ENCODE data around the gene LGI4. TPM values are rescaled to one million over a fixed set of nuclear protein-coding genes. Genes with fewer than 3 reads are reported as not detected.

LGI4 gene
- total RNA-seq, 1 donor from 2014 or later = 1.9 TPM

DNA sequence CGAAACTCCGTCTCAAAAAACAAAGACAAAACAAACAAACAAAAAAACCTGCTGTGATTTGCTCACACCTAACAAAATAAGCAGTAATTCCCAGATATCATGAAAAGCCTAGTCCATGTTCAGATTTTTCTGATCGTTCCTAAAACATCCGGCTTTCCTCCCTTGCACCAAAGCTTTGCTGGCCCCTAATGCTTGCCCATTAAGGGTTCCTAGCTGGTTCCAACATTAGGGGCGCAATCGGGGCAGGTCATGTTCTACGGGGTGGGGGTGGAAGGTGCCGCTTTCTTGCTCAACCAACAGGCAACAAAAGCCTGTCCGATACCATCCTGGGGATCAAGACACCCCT is 44.7 kb downstream of the LGI4 start:
- ATAC-seq = peak; percentile 39
- DNase-seq (ENCODE audit: low spot score) = no peak

DNA sequence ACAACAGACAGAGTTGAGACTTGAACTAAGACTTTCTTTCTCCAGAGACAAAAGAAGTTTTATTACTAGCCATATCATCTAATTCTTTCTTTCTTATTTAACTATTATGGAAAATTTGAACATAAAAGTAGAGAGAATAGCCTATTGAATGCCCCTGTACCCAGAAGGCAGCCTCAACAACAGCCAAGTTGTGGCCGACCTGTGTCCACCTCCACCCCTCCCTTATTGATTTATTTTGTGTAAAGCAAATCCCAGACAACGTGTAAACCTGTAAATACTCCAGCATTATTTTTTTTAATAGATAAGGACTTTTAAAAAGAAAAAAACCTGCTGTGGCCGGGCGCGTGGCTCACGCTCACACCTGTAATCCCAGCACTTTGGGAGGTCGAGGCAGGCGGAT is 45.3 kb downstream of the LGI4 start:
- ATAC-seq = peak; percentile 49

DNA sequence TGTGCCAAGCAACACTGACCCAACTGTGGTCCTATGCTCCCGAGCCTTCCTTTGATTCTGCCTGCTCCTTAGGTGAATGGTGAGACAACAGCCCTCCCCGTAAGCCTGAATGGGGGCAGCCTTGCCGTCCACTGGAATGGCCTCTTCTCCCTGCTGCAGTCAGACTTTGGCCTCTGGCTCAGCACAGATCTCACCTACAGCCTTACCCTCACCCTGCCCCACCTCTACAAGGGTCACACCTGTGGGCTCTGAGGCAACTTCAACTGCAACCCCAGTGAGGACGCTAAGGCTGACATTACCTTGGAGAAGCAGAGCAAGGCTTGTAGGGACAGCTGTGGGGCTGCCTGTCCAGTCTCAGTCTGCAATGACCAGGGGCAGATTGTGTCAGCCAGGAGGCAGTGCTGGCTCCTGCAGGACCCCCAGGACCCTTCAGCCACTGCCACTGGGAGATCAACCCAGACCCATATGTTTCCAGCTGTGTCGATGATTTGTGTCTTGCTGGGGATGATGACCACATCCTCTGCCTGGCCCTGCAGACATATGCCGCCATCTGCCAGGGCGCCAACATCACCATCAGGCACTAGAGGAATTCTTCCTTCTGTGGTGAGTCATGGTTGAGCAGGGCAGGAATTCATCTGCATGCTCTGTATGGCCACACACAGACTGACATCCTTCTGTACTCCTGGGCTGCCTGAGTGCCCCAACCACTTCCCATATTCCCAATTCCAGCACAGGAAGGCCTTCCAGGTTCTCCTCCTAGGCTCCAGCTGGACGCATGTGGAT is 46.5 kb downstream of the LGI4 start:
- ATAC-seq = no peak
- DNase-seq (ENCODE audit: low spot score) = no peak

More for the DNA sequence above, 45.3 kb downstream of the LGI4 start:
- DNase-seq (ENCODE audit: low spot score) = no peak

DNA sequence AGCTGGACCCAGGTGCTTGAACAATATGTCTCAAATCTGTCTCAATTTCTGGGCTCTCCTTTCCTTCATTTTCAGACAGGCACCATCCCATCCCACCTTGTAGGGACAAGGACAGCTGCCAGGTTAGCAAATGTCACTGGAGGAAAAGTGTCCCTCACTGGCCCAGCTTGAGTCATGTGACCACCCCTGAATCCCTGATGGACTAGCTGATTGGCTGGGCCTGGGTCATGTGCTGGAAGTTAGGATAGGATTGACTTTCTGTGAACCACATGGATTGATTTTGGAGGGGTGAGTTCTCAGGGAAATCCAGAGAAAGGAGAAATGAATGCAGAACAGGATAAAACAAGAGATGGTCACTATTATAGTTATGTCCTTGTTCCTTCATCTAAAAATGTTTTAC is 47.5 kb downstream of the LGI4 start:
- ATAC-seq = no peak
- no peak for DNase-seq (ENCODE audit: low spot score)

DNA sequence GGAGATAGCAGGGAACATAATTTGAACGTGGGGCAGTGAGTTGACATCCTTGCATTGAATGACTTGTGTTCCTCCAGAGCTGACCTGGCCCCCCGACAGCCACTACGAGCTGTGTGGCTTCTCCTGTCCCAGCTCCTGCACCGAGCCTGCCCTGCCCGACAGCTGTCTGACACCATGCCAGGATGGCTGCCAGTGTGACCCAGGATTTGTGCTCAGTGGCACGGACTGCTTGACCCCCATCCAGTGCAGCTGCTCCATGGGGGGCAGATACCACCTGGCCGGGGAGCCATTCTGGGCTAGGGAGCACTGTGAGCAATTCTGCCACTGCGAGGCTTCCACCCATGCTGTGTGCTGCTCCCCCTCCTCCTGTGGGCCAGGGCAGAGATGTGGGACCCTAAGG is 48.4 kb downstream of the LGI4 start:
- DNase-seq (ENCODE audit: low spot score) = no peak
- ATAC-seq = no peak

DNA sequence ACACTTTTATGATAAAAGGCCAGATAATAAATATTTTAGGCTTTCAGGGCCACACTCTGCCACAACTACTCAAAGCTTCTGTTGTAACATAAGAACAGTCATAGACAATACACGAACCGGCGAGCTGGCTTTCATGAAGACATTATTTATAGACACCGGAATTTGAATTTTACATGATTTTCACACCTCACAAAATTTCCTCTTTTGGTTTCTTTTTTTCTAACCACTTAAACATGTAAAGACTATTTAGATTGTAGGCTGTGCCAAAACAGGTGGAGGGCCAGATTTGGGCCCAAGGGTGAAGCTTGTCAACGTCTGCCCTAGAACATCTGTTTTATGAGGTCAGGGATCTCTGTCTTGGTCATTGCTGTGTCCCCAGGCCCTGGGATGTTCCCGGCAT is 48.9 kb downstream of the LGI4 start:
- DNase-seq (ENCODE audit: low spot score) (no peak), ATAC-seq (no peak)

DNA sequence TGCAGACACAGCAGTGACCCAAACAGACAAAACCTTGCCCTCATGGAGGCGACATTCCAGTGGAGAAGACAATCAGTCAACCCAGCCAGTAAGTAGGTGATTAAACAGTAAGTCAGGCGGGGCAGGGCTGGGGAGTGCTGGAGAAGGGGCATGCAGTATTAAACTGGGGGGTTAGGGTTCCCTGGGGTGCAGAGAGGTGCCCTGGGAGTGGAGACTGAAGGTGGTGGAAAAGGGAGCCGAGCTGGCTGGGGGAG is 50.4 kb downstream of the LGI4 start:
- ATAC-seq = no peak
- no peak for DNase-seq (ENCODE audit: low spot score)

DNA sequence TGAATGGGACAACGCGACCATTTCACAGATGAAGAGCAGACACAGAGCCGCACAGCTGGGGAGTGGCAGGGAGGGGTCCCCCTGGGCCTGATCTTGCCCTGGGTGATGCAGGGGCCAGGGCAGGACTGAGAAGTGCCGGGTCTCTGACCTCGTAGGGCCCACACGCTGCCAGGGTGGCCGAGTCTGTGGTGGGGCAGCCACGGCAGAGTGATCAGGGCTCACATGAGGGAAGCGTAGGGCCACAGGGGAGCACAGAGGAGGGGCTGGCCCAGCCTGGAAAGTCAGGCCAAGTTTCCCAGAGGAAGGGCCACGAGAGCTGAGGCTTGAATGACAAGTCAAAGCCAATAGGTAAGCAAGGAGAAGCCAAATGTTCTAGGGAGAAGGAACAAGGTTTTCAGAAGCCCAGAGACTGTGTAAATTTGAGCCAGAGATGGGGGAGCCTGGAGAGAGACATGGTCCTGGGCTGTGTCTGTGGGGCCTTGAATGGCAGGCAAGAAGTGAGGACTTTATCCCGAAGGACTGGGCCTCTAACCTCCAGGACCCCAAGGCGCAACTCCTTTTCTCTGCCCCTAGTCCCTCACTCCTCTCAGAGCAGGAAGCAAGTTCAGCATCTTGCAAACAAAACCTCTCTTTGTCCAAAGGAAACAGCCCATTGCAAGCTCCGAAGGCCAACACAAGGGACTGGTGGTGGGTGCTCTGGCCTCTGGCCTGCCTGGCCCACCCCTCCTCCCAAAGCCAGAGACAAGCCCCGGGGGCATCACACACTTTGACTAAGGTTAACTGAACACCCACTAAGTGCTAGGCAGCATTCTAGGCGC is 51.0 kb downstream of the LGI4 start:
- DNase-seq (ENCODE audit: low spot score) (no peak), ATAC-seq (no peak)

DNA sequence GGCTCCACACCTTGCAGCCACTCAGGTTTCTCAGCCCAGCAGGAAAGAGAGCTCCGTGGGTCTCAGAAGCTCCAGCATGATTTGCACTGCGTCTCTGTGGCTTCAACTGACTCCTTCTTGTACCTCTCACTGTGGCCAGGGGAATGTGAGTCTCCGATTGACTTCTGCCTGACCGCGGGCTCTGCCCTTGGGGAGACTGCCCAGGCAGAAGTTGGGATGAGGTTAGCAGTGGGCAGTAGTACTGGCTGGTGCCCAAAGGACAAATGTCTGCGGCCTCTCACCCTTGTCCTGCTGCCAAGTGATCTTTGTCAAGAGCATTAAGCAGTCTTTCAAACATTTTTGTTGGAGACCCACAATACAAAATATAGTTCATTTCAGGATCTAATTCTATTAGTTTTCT is 53.7 kb downstream of the LGI4 start:
- ATAC-seq (peak; percentile 89), DNase-seq (ENCODE audit: low spot score) (peak; percentile 91)

DNA sequence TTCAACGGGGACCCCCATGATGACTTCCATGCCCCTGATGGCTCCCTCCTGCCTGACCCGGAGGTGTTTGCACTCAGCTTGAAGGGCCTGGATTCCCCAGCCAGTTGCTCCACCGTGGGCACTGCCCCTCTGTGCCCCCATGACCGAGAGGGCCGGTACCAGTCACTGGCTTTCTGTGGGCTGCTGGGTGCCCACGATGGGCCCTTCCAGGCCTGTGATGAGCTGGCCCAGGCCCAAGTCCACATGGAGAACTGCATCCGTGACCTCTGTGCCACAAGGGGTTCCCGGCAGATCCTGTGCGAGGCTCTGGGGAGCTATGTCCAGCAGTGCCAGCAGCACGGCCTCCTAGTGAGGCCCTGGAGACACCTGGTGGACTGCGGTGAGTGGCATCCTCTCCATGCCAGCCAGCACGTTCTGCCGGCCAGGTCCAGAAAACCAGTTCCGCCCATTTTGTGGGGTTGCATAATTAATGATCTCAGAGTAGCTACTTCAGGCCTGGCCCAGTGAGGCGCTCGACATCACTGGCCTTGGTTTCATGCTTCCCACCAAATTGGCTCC is 54.2 kb downstream of the LGI4 start:
- ATAC-seq (peak; percentile 85), DNase-seq (ENCODE audit: low spot score) (peak; percentile 77)

DNA sequence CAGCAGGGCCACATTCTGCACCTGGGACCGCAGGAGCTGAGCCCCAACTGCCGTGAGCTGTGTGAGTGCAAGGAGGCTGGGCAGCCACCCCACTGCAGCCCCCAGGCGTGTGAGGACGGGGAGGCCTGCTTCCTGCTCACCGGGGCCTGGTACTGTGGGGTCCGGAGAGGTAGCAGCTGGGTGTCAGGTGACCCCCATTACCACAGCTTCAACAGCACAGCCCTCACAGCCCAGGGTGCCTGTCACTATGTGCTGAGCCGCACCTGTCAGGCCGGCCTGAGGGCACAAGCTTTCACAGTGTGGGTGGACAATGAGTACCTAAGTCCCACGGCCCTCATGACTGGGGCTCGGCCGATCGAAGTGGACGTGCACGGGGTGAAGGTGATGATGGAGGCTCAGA is 55.0 kb downstream of the LGI4 start:
- DNase-seq (ENCODE audit: low spot score) = no peak
- no peak for ATAC-seq

DNA sequence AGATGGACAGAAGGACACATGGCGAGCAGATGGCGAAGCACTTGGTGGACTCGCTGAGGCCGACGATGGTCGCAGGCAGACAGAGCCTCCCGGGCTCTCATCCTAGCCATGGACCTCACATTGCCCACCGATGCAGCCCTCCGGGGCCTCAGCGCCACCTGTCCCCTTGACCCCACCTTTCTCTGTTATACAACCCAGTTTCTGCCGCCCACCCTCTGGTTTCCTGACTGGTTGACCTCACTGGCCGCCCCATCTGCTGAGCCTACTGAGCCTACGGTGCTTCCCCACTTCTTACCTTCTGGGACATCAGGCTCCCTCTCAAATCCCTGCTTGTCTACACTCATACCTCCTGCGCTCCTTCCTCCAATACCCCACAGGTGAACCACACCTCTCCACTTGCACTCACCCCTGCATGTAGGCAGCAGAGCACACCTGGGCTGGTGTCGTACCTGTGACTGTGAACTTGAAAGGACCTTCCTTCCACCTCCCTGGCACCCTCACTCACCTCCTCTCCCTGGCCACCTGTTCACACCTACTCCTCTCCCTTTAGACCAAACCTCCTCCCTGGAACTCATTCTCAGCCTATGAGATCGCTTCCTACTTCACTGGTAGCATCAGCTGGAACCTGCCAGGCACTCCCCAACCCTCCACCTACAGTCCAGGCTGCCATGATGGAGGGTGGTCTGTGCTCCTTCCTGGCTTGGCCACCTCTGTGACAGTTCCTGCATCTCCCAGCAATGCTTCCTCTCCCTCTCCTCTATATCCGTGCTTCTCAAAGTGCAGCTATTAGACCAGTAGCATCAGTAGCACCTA is 57.2 kb downstream of the LGI4 start:
- DNase-seq (ENCODE audit: low spot score) = no peak
- ATAC-seq = no peak

DNA sequence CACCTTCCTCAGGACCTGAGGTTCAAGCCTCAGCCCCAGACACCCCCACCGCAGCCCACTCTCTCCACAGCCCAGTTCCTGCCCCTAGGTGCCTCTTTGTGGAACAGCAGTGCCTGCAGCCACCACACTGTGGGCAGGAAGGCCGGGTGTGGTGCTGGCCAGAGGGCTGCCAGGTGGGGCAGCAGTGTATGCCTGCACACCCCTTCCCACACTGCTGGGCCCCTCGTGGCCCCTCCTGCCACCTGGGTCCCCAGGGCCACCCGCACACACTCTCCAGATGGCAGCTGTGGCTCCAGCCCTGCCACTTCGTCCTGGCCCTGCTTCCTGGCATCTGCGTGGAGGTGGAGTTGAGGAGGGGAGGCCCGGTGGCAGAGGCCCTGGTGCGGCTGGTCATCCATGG is 58.2 kb downstream of the LGI4 start:
- no peak for ATAC-seq

DNA sequence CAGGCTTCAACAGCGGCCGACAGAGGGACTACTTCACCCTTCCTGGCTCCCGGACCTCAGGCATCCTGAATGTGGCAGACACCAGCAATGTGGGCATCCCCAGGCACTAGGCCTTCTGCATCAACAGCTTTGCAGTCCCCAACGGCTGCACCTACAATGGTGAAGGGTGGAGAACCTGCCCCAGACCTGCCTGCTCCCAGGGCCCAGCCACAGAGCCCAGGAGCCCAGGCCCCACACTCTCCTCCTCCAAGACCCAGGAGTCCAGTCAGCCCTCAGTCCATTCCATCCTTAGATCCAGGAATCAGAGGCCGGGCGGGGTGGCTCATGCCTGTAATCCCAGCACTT is 58.9 kb downstream of the LGI4 start:
- DNase-seq (ENCODE audit: low spot score) (no peak), ATAC-seq (no peak)

More for the DNA sequence above, 58.2 kb downstream of the LGI4 start:
- DNase-seq (ENCODE audit: low spot score) = no peak

DNA sequence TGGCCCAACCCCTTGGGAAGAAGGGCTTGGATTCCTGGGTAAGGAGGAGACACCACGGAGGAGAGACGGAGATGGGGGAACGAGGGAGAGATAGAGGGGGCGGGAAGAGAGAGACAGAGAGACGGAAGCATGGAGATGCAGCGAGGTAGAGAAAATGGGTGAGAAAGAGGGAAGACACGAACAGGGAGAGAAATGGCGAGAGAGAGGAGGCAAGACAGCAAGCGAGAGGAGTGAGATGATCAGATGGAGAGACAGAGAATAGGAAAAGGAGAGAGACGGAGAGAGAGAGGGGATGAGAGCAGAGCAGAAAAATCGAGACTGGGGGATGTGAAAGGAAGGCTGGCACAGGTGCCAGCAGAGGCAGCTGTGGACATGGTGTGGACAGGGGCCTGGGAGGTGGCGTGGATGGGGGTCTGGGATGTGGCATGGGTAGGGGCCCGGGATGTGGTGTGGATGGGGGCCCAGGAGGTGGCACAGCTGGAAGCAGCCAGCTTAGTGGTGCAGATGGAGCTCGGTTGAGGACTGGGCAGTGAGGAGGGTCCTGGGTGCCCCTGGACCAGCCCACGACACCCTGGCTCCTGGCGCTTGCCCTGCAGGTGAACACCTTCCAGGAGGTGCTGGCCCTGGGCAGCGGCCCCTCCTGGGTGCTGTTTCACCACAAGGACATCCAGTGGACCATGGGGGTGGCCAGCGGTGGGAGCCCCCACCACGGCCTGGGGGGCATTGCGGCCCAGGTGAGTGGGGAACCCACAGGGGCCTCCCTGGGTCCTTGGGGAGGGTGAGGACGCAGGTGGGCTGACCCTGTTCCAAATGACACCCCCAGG is 59.4 kb downstream of the LGI4 start:
- DNase-seq (ENCODE audit: low spot score) = no peak

More for the DNA sequence above, 59.4 kb downstream of the LGI4 start:
- no peak for ATAC-seq

Other genes with a start within 250 kb of the LGI4 start
- 2.5 TPM for gene ZNF30, start 208.2 kb downstream of the LGI4 start, total RNA-seq
- gene ZNF792, start 170.8 kb downstream of the LGI4 start, total RNA-seq = 2.9 TPM
- 17.8 TPM for gene GRAMD1A, start 134.7 kb downstream of the LGI4 start, total RNA-seq
- gene SCN1B, start 104.6 kb downstream of the LGI4 start, total RNA-seq = 4.5 TPM
- 564 TPM for gene HPN, start 93.3 kb downstream of the LGI4 start, total RNA-seq
- 1.4 TPM for gene FXYD3, start 19.2 kb downstream of the LGI4 start, total RNA-seq
- 280 TPM for gene FXYD1, start 3.8 kb upstream of the LGI4 start, total RNA-seq
- gene FXYD7, start 8.2 kb upstream of the LGI4 start, total RNA-seq = 0.60 TPM
- 7.6 TPM for gene FXYD5, start 19.7 kb upstream of the LGI4 start, total RNA-seq
- not detected for gene FAM187B, start 93.7 kb upstream of the LGI4 start, total RNA-seq
- gene LSR, start 113.9 kb upstream of the LGI4 start, total RNA-seq = 103 TPM
- 91.7 TPM for gene USF2, start 133.9 kb upstream of the LGI4 start, total RNA-seq
- 37.2 TPM for gene HAMP, start 147.5 kb upstream of the LGI4 start, total RNA-seq
- gene MAG, start 157.1 kb upstream of the LGI4 start, total RNA-seq = 0.81 TPM
- gene CD22, start 194.1 kb upstream of the LGI4 start, total RNA-seq = 1.2 TPM
- gene FFAR1, start 212.8 kb upstream of the LGI4 start, total RNA-seq = not detected
- not detected for gene FFAR3, start 223.4 kb upstream of the LGI4 start, total RNA-seq
- gene GPR42, start 236.0 kb upstream of the LGI4 start, total RNA-seq = not detected